Stomach smooth muscle (tissue), 2 donors: ENCODE results near the gene LBX2.
"Not testable (repeated sequence)": the region's sequence is repeated elsewhere in the genome, so short reads cannot be mapped to it uniquely, and the experiment has no call there.

Source experiments
- H3K27ac ChIP-seq: one replicate; pipeline ENCODE4 v1.7.0; 2013; ENCODE audit warnings: mild to moderate bottlenecking, low read length, inconsistent platforms
- H3K27me3 ChIP-seq, 2 donors: one replicate each; pipeline ENCODE4 v1.7.0; 2013; ENCODE audit warnings: low read length in 2 of 2; ENCODE audit not compliant: insufficient read depth in 2 of 2, control insufficient read depth in 1 of 2
- H3K36me3 ChIP-seq, 2 donors: one replicate each; pipeline ENCODE4 v1.7.0; 2013; ENCODE audit warnings: low read length in 2 of 2; ENCODE audit not compliant: control insufficient read depth in 2 of 2, insufficient read depth in 2 of 2
- H3K4me1 ChIP-seq: one replicate; pipeline ENCODE4 v1.7.0; 2013; ENCODE audit warnings: low read length; ENCODE audit not compliant: control insufficient read depth, insufficient read depth
- H3K4me3 ChIP-seq, 2 donors: one replicate each; pipeline ENCODE4 v1.7.0; 2013; ENCODE audit warnings: low read length in 2 of 2
- H3K9ac ChIP-seq, 2 donors: one replicate each; pipeline ENCODE4 v1.7.0; 2013; ENCODE audit warnings: low read length in 2 of 2, mild to moderate bottlenecking in 1 of 2
- H3K9me3 ChIP-seq, 2 donors: one replicate each; pipeline ENCODE4 v1.7.0; 2013; ENCODE audit warnings: low read length in 2 of 2; ENCODE audit not compliant: control insufficient read depth in 2 of 2
- donor health status: healthy.
- donor health status: Pancreatic carcinoma.

The LBX2 gene

GRCh38 chr2:74460187-74460586 is 39.2 kb downstream of the LBX2 start:
- H3K9me3 ChIP-seq, H3K9ac ChIP-seq: not testable (repeated sequence)
- peaks cover 41% of the 10 kb centered on the region for H3K4me1 ChIP-seq

GRCh38 chr2:74459503-74460118 is 39.8 kb downstream of the LBX2 start:
- peaks cover 5 to 17% of the 10 kb centered on the region in 2 donors for H3K36me3 ChIP-seq
- not testable (repeated sequence) for H3K9me3 ChIP-seq, H3K4me3 ChIP-seq, H3K27ac ChIP-seq, H3K9ac ChIP-seq, H3K27me3 ChIP-seq
- H3K4me1 ChIP-seq, result peaks cover 42% of the 10 kb centered on the region

More at GRCh38 chr2:74460187-74460586, 39.2 kb downstream of the LBX2 start:
- peaks cover 5 to 17% of the 10 kb centered on the region in 2 donors for H3K36me3 ChIP-seq
- H3K27ac ChIP-seq, H3K4me3 ChIP-seq, H3K27me3 ChIP-seq: not testable (repeated sequence)

- peak overlapping the region; percentile 94 to 95 for H3K4me3 ChIP-seq
- H3K4me1 ChIP-seq, result peaks cover 40% of the 10 kb centered on the region
- H3K36me3 ChIP-seq, result peaks cover 5 to 17% of the 10 kb centered on the region in 2 donors
- H3K27me3 ChIP-seq, result no peaks in the 10 kb centered on the region
- H3K9me3 ChIP-seq, result no peaks in the 10 kb centered on the region
- peak overlapping the region; percentile 95 for H3K27ac ChIP-seq
- H3K9ac ChIP-seq, result peak overlapping the region; percentile 85 to 91
Measured at GRCh38 chr2:74458938-74459363, 40.5 kb downstream of the LBX2 start.

GRCh38 chr2:74458132-74458937 is 41.1 kb downstream of the LBX2 start, which contains the start of gene WBP1:
WBP1 (plus strand) TSS chr2:74458438; CDS start chr2:74458603, 165 bp downstream.
- Histone ChIP-seq H3K9me3 (no peaks in the 10 kb centered on the region), H3K9ac (peak within 1 kb of the TSS; percentile 85 to 92), H3K27ac (peak within 1 kb of the TSS; percentile 95), H3K4me3 (peak within 1 kb of the TSS; percentile 95 to 97), H3K36me3 (peaks cover 5 to 17% of the 10 kb centered on the region in 2 donors), H3K4me1 (peaks cover 40% of the 10 kb centered on the region), H3K27me3 (no peaks in the 10 kb centered on the region)

- H3K4me1 ChIP-seq, result peaks cover 40% of the 10 kb centered on the region
Measured at GRCh38 chr2:74457549-74458131, 41.8 kb downstream of the LBX2 start.

GRCh38 chr2:74457129-74457548 is 42.3 kb downstream of the LBX2 start:
- Histone ChIP-seq H3K9me3 (no peaks in the 10 kb centered on the region), H3K4me3 (peak overlapping the region; percentile 95 to 97), H3K27ac (peak overlapping the region; percentile 95), H3K9ac (peak overlapping the region; percentile 60 to 92), H3K36me3 (peaks cover 0 to 6% of the 10 kb centered on the region in 2 donors), H3K4me1 (peaks cover 40% of the 10 kb centered on the region), H3K27me3 (peaks cover 0 to 4% of the 10 kb centered on the region in 2 donors)

More at GRCh38 chr2:74457549-74458131, 41.8 kb downstream of the LBX2 start:
- peaks cover 3 to 11% of the 10 kb centered on the region in 2 donors for H3K36me3 ChIP-seq
- H3K4me3 ChIP-seq, result peak overlapping the region; percentile 95 to 97
- peak overlapping the region; percentile 95 for H3K27ac ChIP-seq
- H3K9ac ChIP-seq, result peak overlapping the region; percentile 84 to 92
- peaks cover 0 to 4% of the 10 kb centered on the region in 2 donors for H3K27me3 ChIP-seq
- H3K9me3 ChIP-seq, result no peaks in the 10 kb centered on the region

GRCh38 chr2:74454654-74455511 is 44.5 kb downstream of the LBX2 start, which contains the start of gene INO80B:
INO80B (plus strand) TSS chr2:74455087; CDS start chr2:74455117, 30 bp downstream.
- H3K27me3 ChIP-seq, result peaks cover 0 to 4% of the 10 kb centered on the region in 2 donors
- H3K4me1 ChIP-seq, result peaks cover 40% of the 10 kb centered on the region
- no peaks in the 10 kb centered on the region for H3K36me3 ChIP-seq

GRCh38 chr2:74450570-74451190 is 48.7 kb downstream of the LBX2 start:
- H3K36me3 ChIP-seq, result no peaks in the 10 kb centered on the region
- H3K27me3 ChIP-seq, result peaks cover 0 to 4% of the 10 kb centered on the region in 2 donors
- H3K9ac ChIP-seq, result no peak overlapping the region
- peaks cover 12% of the 10 kb centered on the region for H3K4me1 ChIP-seq
- no peak overlapping the region for H3K27ac ChIP-seq
- H3K9me3 ChIP-seq, result no peaks in the 10 kb centered on the region
- no peak overlapping the region for H3K4me3 ChIP-seq

More at GRCh38 chr2:74454654-74455511, 44.5 kb downstream of the LBX2 start, which contains the start of gene INO80B:
- peak within 1 kb of the TSS; percentile 82 for H3K9ac ChIP-seq
- H3K27ac ChIP-seq, result peak within 1 kb of the TSS; percentile 60
- H3K9me3 ChIP-seq, result no peaks in the 10 kb centered on the region
- peak within 1 kb of the TSS; percentile 92 to 94 for H3K4me3 ChIP-seq

- H3K4me3 ChIP-seq, result no peak overlapping the region
- H3K4me1 ChIP-seq, result no peaks in the 10 kb centered on the region
- no peak overlapping the region for H3K27ac ChIP-seq
- H3K27me3 ChIP-seq, result peaks cover 0 to 4% of the 10 kb centered on the region in 2 donors
- H3K9ac ChIP-seq, result no peak overlapping the region
- no peaks in the 10 kb centered on the region for H3K36me3 ChIP-seq
- no peaks in the 10 kb centered on the region for H3K9me3 ChIP-seq
Measured at GRCh38 chr2:74448771-74449170, 50.6 kb downstream of the LBX2 start.
